Activated CD4-positive, alpha-beta T cell treated with anti-CD3 and anti-CD28 coated beads, Interleukin-2, amount 10 ng/mL, durations not matched to agents 24 days and 14 days (primary cell): Measurements from ENCODE around the gene PPIP5K2. TPM values are rescaled to one million over a fixed set of nuclear protein-coding genes. Genes with fewer than 3 reads are reported as not detected.
"Not testable (repeated sequence)": the region's sequence is repeated elsewhere in the genome, so short reads cannot be mapped to it uniquely, and the experiment has no call there.

Experiments
- DNase-seq: peaks from one replicate; pipeline ENCODE4 v3.0.0; 2022
- H3K27ac Mint-ChIP-seq: one replicate; pipeline ENCODE4 v1.8.0; 2022; ENCODE audit warnings: mild to moderate bottlenecking, mixed read lengths
- H3K27me3 Mint-ChIP-seq: one replicate; pipeline ENCODE4 v1.8.0; 2022; ENCODE audit warnings: mixed read lengths
- H3K36me3 Mint-ChIP-seq: one replicate; pipeline ENCODE4 v1.8.0; 2022; ENCODE audit warnings: low read depth, mild to moderate bottlenecking, mixed read lengths
- H3K4me1 Mint-ChIP-seq: one replicate; pipeline ENCODE4 v1.8.0; 2021; ENCODE audit warnings: mixed read lengths
- H3K4me3 Mint-ChIP-seq: one replicate; pipeline ENCODE4 v1.8.0; 2022; ENCODE audit warnings: mild to moderate bottlenecking, moderate library complexity, mixed read lengths
- H3K9me3 Mint-ChIP-seq: one replicate; pipeline ENCODE4 v1.8.0; 2021; ENCODE audit warnings: mixed read lengths
- intact Hi-C: fragments of 100-400 bp; cut with micrococcal nuclease; formaldehyde crosslinking; loops from one replicate; pipeline ENCODE4 v1.15.1; 2023
- total RNA-seq: library from RNA; stranded (reverse); gene quantifications from 2 replicates; pipeline ENCODE4 v1.2.3, GENCODE V29; 2022

The PPIP5K2 gene
- total RNA-seq, 1 donor from 2014 or later, result 46.3 TPM

DNA sequence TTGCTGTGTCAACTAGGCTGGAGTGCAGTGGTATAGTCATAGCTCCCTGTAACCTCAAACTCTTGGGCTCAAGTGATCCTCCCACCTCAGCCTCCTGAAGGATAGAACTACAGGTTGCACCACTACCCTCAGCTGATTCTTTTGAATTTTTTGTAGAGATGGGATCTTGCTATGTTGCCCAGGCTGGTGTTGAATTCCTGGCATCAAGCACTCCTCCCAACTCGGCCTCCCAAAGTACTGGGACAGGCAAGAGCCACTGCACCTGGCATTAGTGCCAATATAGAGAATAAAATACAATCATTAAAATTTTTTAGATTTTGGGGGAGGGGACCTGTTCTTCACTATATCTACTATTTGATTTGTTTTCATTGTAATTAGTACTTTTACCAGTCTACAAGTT lies 15.4 kb downstream of the PPIP5K2 start:
- intact Hi-C loops, result no loop called here
- Mint-ChIP-seq H3K9me3 (no peaks in the 10 kb centered on the region), H3K4me3 (no peak overlapping the region), H3K36me3 (peaks cover 19% of the 10 kb centered on the region), H3K4me1 (peaks cover 9% of the 10 kb centered on the region), H3K27me3 (no peaks in the 10 kb centered on the region), H3K27ac (no peak overlapping the region)
- no peak for DNase-seq

DNA sequence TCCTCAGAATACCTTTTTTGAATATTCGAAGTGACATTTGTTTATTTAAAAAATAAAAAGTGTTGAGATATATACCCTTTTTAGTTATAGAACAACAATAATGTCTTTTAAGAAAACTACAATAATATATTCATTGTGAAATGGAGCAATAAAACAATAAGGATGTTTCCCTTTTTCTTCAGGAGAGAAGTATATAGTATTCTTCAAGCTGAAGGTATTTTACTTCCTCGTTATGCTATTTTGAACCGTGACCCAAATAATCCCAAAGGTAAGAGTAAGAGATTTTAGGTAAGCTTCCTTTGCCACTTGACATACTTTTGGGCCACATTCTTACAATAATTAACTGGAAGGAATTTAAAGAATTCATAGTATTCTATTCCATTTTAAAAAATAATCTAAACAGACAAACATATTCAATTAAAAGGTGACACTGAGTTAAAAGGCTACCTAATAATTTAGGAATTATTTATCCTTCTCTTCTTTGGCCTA lies 18.1 kb downstream of the PPIP5K2 start:
- Mint-ChIP-seq H3K36me3 (peaks cover 20% of the 10 kb centered on the region), H3K4me1 (peaks cover 5% of the 10 kb centered on the region), H3K4me3 (no peak overlapping the region), H3K27me3 (no peaks in the 10 kb centered on the region), H3K9me3 (no peaks in the 10 kb centered on the region), H3K27ac (no peak overlapping the region)
- intact Hi-C loops, result loop anchor here (2.0 kb wide), 3 partner anchors 17 to 555 kb away; partner anchors contain the start of genes GIN1 and PPIP5K2
- DNase-seq, result no peak

DNA sequence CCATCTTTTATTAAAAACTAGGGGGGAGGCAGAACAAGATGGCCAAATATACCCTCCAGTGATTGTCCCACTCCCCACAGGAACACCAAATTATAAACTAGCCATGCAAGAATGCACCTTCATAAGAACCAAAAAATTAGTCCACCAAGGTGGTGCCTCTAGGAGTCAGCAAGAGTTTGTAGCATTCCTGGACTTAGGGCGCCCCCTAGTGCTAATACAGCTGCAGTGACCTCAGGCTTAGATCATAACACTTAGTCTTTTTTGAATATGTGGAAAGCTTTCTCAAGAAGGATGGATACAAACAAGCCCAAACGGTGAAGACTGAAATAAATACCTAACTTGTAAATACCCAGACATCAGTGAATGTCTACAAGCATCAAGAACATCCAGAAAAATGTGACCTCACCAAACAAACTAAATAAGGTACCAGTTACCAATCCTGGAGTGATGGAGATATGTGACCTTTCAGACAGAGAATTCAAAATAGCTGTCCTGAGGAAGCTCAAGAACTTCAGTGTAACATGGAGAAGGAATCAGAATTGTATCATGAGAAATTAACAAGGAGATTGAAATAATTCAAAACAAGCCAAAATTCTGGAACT lies 19.3 kb downstream of the PPIP5K2 start:
- Mint-ChIP-seq H3K27ac (no peak overlapping the region), H3K4me3 (no peak overlapping the region)
- intact Hi-C loops, result loop anchor here (1.0 to 2.0 kb wide), 7 partner anchors 19 to 603 kb away; partner anchors contain the start of genes GIN1 and PPIP5K2

DNA sequence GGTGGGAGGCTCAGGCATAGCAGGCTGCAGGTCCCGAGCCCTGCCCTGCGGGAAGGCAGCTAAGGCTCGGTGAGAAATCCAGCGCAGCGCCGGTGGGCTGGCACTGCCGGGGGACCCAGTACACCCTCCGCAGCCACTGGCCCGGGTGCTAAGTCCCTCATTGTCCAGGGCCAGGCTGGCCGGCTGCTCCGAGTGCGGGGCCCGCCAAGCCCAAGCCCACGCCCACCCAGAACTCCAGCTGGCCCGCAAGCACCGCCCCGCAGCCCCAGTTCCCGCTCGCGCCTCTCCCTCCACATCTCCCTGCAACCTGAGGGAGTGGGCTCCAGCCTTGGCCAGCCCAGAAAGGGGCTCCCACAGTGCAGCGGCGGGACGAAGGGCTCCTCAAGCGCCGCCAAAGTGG lies 22.0 kb downstream of the PPIP5K2 start:
- H3K4me3 Mint-ChIP-seq, H3K9me3 Mint-ChIP-seq, H3K27me3 Mint-ChIP-seq, DNase-seq, H3K4me1 Mint-ChIP-seq, H3K27ac Mint-ChIP-seq, intact Hi-C loops: not testable (repeated sequence)
- peaks cover 16% of the 10 kb centered on the region for H3K36me3 Mint-ChIP-seq

More for the DNA sequence above, 19.3 kb downstream of the PPIP5K2 start:
- H3K36me3 Mint-ChIP-seq, result peaks cover 21% of the 10 kb centered on the region
- no peaks in the 10 kb centered on the region for H3K9me3 Mint-ChIP-seq
- peaks cover 4% of the 10 kb centered on the region for H3K4me1 Mint-ChIP-seq
- no peaks in the 10 kb centered on the region for H3K27me3 Mint-ChIP-seq
- DNase-seq, result peak; percentile 94

DNA sequence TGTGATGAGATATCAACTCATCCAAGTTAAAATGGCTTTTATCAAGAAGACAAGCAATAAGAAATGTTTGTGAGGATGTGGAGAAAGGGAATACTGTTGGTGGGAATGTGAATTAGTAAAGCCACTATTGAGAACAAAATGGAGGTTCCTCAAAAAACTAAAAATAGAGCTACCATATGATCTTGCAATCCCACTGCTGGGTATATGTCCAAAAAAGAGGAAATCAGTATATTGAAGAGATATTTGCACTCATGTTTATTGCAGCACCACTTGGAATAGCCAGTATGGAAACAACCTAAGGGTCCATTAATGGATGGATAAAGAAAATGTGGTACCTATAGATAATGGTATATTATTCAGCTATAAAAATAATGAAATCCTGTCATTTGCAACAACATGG lies 25.1 kb downstream of the PPIP5K2 start:
- Mint-ChIP-seq H3K36me3 (peaks cover 12% of the 10 kb centered on the region), H3K27ac (no peak overlapping the region), H3K9me3 (no peaks in the 10 kb centered on the region), H3K27me3 (no peaks in the 10 kb centered on the region), H3K4me3 (no peak overlapping the region), H3K4me1 (no peaks in the 10 kb centered on the region)
- no peak for DNase-seq
- intact Hi-C loops, result no loop called here

DNA sequence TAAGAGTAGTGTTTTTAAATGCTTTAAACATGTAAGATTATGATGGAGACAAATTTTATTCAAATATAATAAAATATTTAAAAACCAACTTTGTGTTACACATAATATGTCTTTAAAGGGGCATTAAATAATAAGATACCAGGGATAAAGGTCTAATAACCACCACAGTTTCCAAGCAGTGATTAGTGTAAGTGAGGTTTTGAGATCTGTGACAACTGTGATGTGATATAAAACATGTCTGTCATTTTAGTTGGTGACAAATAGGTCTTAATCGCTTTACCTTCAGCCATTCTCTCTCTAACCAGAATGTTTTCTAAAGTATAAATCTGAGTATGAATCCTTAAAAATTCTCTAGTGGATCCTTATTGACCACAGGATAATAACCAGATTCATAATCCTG lies 28.1 kb downstream of the PPIP5K2 start:
- Mint-ChIP-seq H3K27ac (no peak overlapping the region), H3K27me3 (no peaks in the 10 kb centered on the region), H3K9me3 (no peaks in the 10 kb centered on the region), H3K36me3 (peaks cover 5% of the 10 kb centered on the region), H3K4me3 (no peak overlapping the region), H3K4me1 (no peaks in the 10 kb centered on the region)
- no peak for DNase-seq
- intact Hi-C loops, result no loop called here

DNA sequence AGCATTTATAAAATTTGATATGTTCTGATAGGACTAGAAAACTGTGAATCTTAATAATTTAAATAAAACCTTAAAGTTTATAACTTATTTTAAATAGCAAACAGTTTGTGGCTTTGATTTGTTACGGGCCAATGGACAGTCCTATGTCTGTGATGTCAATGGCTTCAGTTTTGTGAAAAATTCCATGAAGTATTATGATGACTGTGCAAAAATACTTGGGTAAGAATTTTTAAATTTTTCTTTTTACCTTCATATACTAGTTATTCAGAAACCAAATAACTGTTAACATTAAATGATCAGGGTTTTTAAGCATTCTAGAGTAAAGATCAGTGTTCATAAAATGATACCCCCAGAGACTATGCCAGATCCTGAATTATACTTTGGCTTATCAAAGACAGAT lies 31.1 kb downstream of the PPIP5K2 start:
- Mint-ChIP-seq H3K4me3 (no peak overlapping the region), H3K27ac (no peak overlapping the region), H3K4me1 (no peaks in the 10 kb centered on the region), H3K36me3 (peaks cover 7% of the 10 kb centered on the region), H3K9me3 (no peaks in the 10 kb centered on the region), H3K27me3 (no peaks in the 10 kb centered on the region)
- intact Hi-C loops, result no loop called here
- no peak for DNase-seq

DNA sequence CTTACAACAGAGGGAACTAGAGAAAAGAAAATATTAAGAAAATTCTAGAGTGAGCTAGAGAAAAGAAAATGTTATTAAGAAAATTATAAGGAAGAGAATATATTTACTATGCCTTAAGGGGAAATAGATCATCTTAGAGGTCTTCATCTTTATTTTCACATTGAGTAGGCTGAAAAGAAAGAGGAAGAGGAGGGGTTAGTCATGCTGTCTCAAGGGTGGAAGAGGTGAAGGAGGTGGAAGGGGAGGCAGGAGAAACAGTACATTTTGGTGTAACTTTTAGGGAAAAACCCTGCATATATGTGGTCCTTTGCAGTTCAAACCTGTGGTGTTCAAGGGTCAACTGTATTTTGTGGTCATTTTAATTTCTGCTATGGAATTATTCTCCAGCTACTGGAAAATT lies 46.6 kb downstream of the PPIP5K2 start:
- Mint-ChIP-seq H3K4me3 (no peak overlapping the region), H3K27me3 (no peaks in the 10 kb centered on the region), H3K9me3 (peaks cover 4% of the 10 kb centered on the region), H3K36me3 (peaks cover 21% of the 10 kb centered on the region), H3K4me1 (peaks cover 2% of the 10 kb centered on the region), H3K27ac (no peak overlapping the region)
- intact Hi-C loops, result no loop called here
- DNase-seq, result no peak

DNA sequence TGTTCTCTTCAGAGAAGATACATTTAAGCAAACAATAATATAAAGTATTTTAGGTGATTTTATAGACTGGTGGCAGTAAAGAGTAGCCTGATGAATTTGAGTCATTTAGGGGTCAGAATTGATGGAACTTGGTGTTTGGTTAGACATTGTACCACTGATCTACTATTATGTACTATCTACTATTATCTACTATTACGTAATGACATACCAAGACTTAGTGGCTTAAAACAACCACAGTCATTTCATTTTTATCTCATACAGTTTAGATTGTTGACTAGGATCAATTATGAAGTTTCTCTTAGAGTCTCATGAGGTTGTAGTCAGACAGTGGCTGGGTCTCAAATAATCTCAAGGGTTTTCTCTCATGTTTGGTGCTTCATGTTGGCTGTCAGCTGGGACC lies 54.0 kb downstream of the PPIP5K2 start:
- H3K36me3 Mint-ChIP-seq, result peaks cover 12% of the 10 kb centered on the region
- H3K27me3 Mint-ChIP-seq, result no peaks in the 10 kb centered on the region
- no peaks in the 10 kb centered on the region for H3K4me1 Mint-ChIP-seq
- no peak overlapping the region for H3K4me3 Mint-ChIP-seq
- intact Hi-C loops, result no loop called here
- H3K9me3 Mint-ChIP-seq, result no peaks in the 10 kb centered on the region
- no peak overlapping the region for H3K27ac Mint-ChIP-seq
- no peak for DNase-seq

DNA sequence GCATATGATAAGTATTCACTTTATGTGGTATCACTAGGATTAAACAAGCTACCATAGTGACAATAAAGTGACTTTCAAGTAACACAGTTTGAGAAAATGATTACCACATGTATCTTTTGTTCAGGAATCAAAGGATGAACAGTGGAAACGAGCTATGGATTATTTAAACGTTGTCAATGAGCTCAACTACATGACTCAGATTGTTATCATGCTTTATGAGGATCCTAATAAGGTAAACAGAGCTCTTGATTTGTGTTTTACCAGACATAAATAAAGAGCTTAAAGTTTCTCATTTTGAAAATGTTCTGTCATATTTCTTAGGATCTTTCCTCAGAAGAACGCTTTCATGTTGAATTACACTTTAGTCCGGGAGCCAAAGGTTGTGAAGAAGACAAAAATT lies 57.4 kb downstream of the PPIP5K2 start:
- no peaks in the 10 kb centered on the region for H3K9me3 Mint-ChIP-seq
- intact Hi-C loops, result no loop called here
- no peaks in the 10 kb centered on the region for H3K4me1 Mint-ChIP-seq
- H3K27me3 Mint-ChIP-seq, result no peaks in the 10 kb centered on the region
- no peak for DNase-seq
- no peak overlapping the region for H3K27ac Mint-ChIP-seq
- peaks cover 20% of the 10 kb centered on the region for H3K36me3 Mint-ChIP-seq
- no peak overlapping the region for H3K4me3 Mint-ChIP-seq

DNA sequence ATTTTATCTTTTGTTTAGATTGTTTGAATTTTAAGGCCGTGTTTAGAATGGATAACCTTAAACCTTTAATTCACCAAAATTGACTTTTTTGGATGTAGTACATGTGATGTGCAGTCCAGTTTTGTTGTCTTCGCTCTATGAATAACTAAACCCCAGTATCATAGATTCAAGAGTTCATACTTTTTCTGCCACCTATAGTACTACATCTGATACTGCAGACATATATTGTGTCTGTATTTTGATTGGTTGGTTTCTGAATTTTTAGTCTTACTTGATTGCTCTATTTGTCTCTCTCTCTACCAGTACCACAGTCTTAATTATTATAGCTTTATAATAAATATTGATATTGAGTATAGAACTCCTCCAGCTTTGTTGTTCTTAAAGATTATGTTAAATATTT lies 58.1 kb downstream of the PPIP5K2 start:
- H3K27ac Mint-ChIP-seq, result no peak overlapping the region
- H3K4me1 Mint-ChIP-seq, result no peaks in the 10 kb centered on the region
- intact Hi-C loops, result no loop called here
- no peaks in the 10 kb centered on the region for H3K9me3 Mint-ChIP-seq
- peaks cover 20% of the 10 kb centered on the region for H3K36me3 Mint-ChIP-seq
- H3K4me3 Mint-ChIP-seq, result no peak overlapping the region
- no peaks in the 10 kb centered on the region for H3K27me3 Mint-ChIP-seq
- DNase-seq, result no peak

DNA sequence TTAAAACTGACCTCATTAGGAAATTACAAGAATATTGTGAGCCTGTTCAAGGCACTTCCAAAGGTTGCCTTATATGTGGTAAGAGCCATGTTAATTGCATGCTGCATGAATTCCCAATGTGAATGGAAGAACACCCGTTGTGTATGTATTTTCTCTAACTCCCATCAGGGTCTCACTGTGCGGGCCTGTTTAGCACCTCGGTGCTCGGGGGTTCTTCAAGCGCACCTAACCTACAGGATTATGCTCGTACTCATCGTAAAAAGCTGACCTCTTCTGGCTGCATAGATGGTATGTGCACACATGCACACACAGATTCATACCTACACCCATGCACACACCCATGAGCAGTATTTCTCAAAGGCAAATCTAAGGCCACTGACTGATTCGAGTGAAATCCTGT lies 66.1 kb downstream of the PPIP5K2 start:
- Mint-ChIP-seq H3K9me3 (no peaks in the 10 kb centered on the region), H3K4me3 (no peak overlapping the region), H3K27ac (no peak overlapping the region)

DNA sequence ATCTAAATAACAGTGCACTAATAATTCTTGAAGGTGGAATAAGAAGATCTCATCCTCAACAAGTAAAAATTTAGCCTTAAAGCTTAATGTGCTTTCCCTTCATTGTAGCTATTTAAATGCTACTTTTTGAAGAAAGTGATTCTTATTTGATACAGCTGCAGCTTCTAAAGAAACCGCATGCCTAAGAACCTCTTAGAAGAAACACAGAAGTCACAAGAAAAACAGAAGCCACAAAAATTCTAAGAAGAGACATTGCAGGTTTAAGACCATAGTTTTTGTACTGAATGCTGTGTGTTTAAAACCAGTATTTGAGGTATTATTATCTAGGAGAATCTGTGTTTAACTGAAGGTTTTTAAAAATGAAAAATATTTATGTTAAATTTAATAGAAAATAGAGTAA lies 68.3 kb downstream of the PPIP5K2 start:
- Mint-ChIP-seq H3K36me3 (peaks cover 36% of the 10 kb centered on the region), H3K4me3 (peak overlapping the region; percentile 43), H3K9me3 (no peaks in the 10 kb centered on the region), H3K4me1 (peaks cover 7% of the 10 kb centered on the region), H3K27me3 (no peaks in the 10 kb centered on the region), H3K27ac (peak overlapping the region; percentile 64)
- DNase-seq, result no peak
- intact Hi-C loops, result no loop called here

More for the DNA sequence above, 66.1 kb downstream of the PPIP5K2 start:
- Mint-ChIP-seq H3K27me3 (no peaks in the 10 kb centered on the region), H3K4me1 (peaks cover 7% of the 10 kb centered on the region), H3K36me3 (peaks cover 31% of the 10 kb centered on the region)
- no peak for DNase-seq
- intact Hi-C loops, result no loop called here

DNA sequence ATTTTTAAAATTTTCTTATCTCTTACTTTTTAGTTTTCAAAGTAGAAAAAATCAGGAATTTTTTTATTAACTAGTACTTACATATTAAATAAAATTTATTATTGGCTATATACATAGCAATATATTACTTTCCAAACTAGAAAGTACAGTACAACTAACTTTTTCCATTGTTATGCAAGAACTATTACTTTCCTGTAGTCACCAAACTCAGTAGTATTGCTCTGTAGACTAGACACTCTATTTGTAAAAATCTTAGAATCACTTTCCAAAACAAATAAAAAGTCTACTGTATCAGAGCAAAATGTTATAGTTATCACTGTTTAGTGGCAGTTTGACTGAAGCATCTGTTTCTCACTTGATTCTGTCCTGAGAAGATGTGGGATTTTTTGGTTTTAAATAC lies 83.1 kb downstream of the PPIP5K2 start:
- intact Hi-C loops, result no loop called here
- Mint-ChIP-seq H3K36me3 (peaks cover 40% of the 10 kb centered on the region), H3K27me3 (no peaks in the 10 kb centered on the region), H3K9me3 (peaks cover 6% of the 10 kb centered on the region), H3K4me3 (no peak overlapping the region), H3K4me1 (peaks cover 12% of the 10 kb centered on the region), H3K27ac (no peak overlapping the region)
- DNase-seq, result no peak

DNA sequence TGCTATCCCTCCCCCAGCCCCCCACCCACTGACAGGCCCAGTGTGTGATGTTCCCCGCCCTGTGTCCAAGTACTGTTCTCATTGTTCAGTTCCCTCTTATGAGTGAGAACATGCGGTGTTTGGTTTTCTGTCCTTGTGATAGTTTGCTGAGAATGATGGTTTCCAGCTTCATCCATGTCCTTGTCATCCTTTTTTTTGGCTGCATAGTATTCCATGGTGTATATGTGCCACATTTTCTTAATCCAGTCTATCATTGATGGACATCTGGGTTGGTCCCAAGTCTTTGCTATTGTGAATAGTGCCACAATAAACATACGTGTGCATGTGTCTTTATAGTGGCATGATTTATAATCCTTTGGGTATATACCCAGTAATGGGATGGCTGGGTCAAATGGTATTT lies 84.9 kb downstream of the PPIP5K2 start:
- DNase-seq, H3K4me3 Mint-ChIP-seq, H3K27ac Mint-ChIP-seq, intact Hi-C loops, H3K27me3 Mint-ChIP-seq: not testable (repeated sequence)
- peaks cover 17% of the 10 kb centered on the region for H3K4me1 Mint-ChIP-seq
- peaks cover 13% of the 10 kb centered on the region for H3K9me3 Mint-ChIP-seq
- peaks cover 38% of the 10 kb centered on the region for H3K36me3 Mint-ChIP-seq
